ENCODE data around the gene BEND6. TPM values are rescaled to one million over a fixed set of nuclear protein-coding genes. Genes with fewer than 3 reads are reported as not detected.

Gene BEND6
- total RNA-seq, 4 donors from 2014 or later: 0.55 to 0.79 TPM; not detected in 2

- WGBS, 2 donors (ENCODE audit: low coverage in 1 of 2): 80% methylated on average over 1 of the region's 1 CpG; no CpG with 5 or more reads in 1 of the 2 donors
- no peaks in the 10 kb centered on the region for H3K9me3 ChIP-seq
- no peaks in the 10 kb centered on the region for H3K27me3 ChIP-seq
- H3K36me3 ChIP-seq: no peaks in the 10 kb centered on the region
- TF ChIP-seq POLR2AphosphoS5 (IDR thresholded peaks at IDR 0.05): no peak
- no peak for TF ChIP-seq POLR2A (IDR thresholded peaks at IDR 0.05)
- TF ChIP-seq CTCF (IDR thresholded peaks at IDR 0.05): no peak
- no peak for TF ChIP-seq EP300 (IDR thresholded peaks at IDR 0.05; ENCODE audit: low read depth)
- in situ Hi-C loops (cut with MboI; ENCODE audit: low pct_ligation_motif_present in 1 of 4, low pct_unique_long_range_greater_than_20kb in 1 of 4, low sequenced_read_pairs in 3 of 4): loop anchor here in 1 of 4 donors (25.0 kb wide), 2 partner anchors 89 to 389 kb away; partner anchors contain the start of gene PRIM2
- intact Hi-C loops (cut with DNase I; ENCODE audit: low total_unique reads): no loop called here
- no peaks in the 10 kb centered on the region for H3K4me1 ChIP-seq
- no peak overlapping the region for H3K4me3 ChIP-seq
- H3K27ac ChIP-seq: no peak overlapping the region
- DNase-seq: no peak
Observed at GRCh38 chr6:56923565-56923964, 31.3 kb upstream of the BEND6 start.

GRCh38 chr6:56927538-56928453 is 27.1 kb upstream of the BEND6 start:
- Histone ChIP-seq H3K4me3 (no peak overlapping the region), H3K36me3 (no peaks in the 10 kb centered on the region), H3K9me3 (no peaks in the 10 kb centered on the region), H3K27me3 (no peaks in the 10 kb centered on the region), H3K27ac (no peak overlapping the region), H3K4me1 (no peaks in the 10 kb centered on the region)
- TF ChIP-seq CTCF (IDR thresholded peaks at IDR 0.05): no peak
- TF ChIP-seq EP300 (IDR thresholded peaks at IDR 0.05; ENCODE audit: low read depth): no peak
- TF ChIP-seq POLR2AphosphoS5 (IDR thresholded peaks at IDR 0.05): no peak
- TF ChIP-seq POLR2A (IDR thresholded peaks at IDR 0.05): no peak
- WGBS, 2 donors (ENCODE audit: low coverage in 1 of 2): 47 to 73% methylated on average over 1 to 4 of the region's 4 CpGs
- in situ Hi-C loops (cut with MboI; ENCODE audit: low pct_ligation_motif_present in 1 of 4, low pct_unique_long_range_greater_than_20kb in 1 of 4, low sequenced_read_pairs in 3 of 4): no loop called here
- intact Hi-C loops (cut with DNase I; ENCODE audit: low total_unique reads): no loop called here
- DNase-seq: no peak

GRCh38 chr6:56930846-56931245 is 24.1 kb upstream of the BEND6 start:
- intact Hi-C loops (cut with DNase I; ENCODE audit: low total_unique reads): no loop called here
- in situ Hi-C loops (cut with MboI; ENCODE audit: low pct_ligation_motif_present in 1 of 4, low pct_unique_long_range_greater_than_20kb in 1 of 4, low sequenced_read_pairs in 3 of 4): no loop called here
- TF ChIP-seq POLR2A (IDR thresholded peaks at IDR 0.05) (no peak), EP300 (IDR thresholded peaks at IDR 0.05; ENCODE audit: low read depth) (no peak), POLR2AphosphoS5 (IDR thresholded peaks at IDR 0.05) (no peak), CTCF (IDR thresholded peaks at IDR 0.05) (no peak)
- no peaks in the 10 kb centered on the region for H3K36me3 ChIP-seq
- no peaks in the 10 kb centered on the region for H3K9me3 ChIP-seq
- 53 to 65% methylated on average over 2 of the region's 2 CpGs for WGBS, 2 donors (ENCODE audit: low coverage in 1 of 2)
- no peaks in the 10 kb centered on the region for H3K27me3 ChIP-seq
- no peak overlapping the region for H3K27ac ChIP-seq
- DNase-seq: no peak
- H3K4me1 ChIP-seq: no peaks in the 10 kb centered on the region
- no peak overlapping the region for H3K4me3 ChIP-seq

GRCh38 chr6:56932910-56933477 is 21.9 kb upstream of the BEND6 start:
- Histone ChIP-seq H3K27me3 (no peaks in the 10 kb centered on the region), H3K4me3 (no peak overlapping the region), H3K36me3 (no peaks in the 10 kb centered on the region), H3K27ac (no peak overlapping the region), H3K9me3 (no peaks in the 10 kb centered on the region), H3K4me1 (no peaks in the 10 kb centered on the region)
- in situ Hi-C loops (cut with MboI; ENCODE audit: low pct_ligation_motif_present in 1 of 4, low pct_unique_long_range_greater_than_20kb in 1 of 4, low sequenced_read_pairs in 3 of 4) (no loop called here), intact Hi-C loops (cut with DNase I; ENCODE audit: low total_unique reads) (no loop called here)
- TF ChIP-seq POLR2AphosphoS5 (IDR thresholded peaks at IDR 0.05) (no peak), CTCF (IDR thresholded peaks at IDR 0.05) (no peak), EP300 (IDR thresholded peaks at IDR 0.05; ENCODE audit: low read depth) (no peak), POLR2A (IDR thresholded peaks at IDR 0.05) (no peak)
- no peak for DNase-seq
- WGBS, 2 donors (ENCODE audit: low coverage in 1 of 2): 56% methylated on average over 2 of the region's 2 CpGs; no CpG with 5 or more reads in 1 of the 2 donors
